Progenitor cell of endocrine pancreas (in vitro differentiated cells): Measurements from ENCODE around the gene PPP1R15A. TPM values are rescaled to one million over a fixed set of nuclear protein-coding genes. Genes with fewer than 3 reads are reported as not detected.
A peak's percentile ranks its signal among the peaks of the same experiment; 100 is the strongest.
"Not testable (repeated sequence)": the region's sequence is repeated elsewhere in the genome, so short reads cannot be mapped to it uniquely, and the experiment has no call there.

Experiments
- DNase-seq: peaks from one replicate; pipeline ENCODE4 v3.0.0; 2021; ENCODE audit warnings: low spot score; ENCODE audit not compliant: unreplicated experiment
- H3K27ac Mint-ChIP-seq: 2 replicates; pipeline ENCODE4 v1.8.0; 2021; ENCODE audit warnings: mild to moderate bottlenecking, moderate library complexity, mixed read lengths
- H3K27me3 Mint-ChIP-seq: 2 replicates; pipeline ENCODE4 v1.8.0; 2021; ENCODE audit warnings: mixed read lengths
- H3K36me3 Mint-ChIP-seq: 2 replicates; pipeline ENCODE4 v1.8.0; 2022; ENCODE audit warnings: mixed read lengths; ENCODE audit not compliant: insufficient read depth
- H3K4me1 Mint-ChIP-seq: 2 replicates; pipeline ENCODE4 v1.8.0; 2021; ENCODE audit warnings: low read depth, mixed read lengths
- H3K4me3 Mint-ChIP-seq: 2 replicates; pipeline ENCODE4 v1.8.0; 2021; ENCODE audit warnings: low read depth, mild to moderate bottlenecking, moderate library complexity, mixed read lengths
- H3K9me3 Mint-ChIP-seq: 2 replicates; pipeline ENCODE4 v1.8.0; 2021; ENCODE audit warnings: low read depth, mixed read lengths
- total RNA-seq: library from RNA; stranded (reverse); gene quantifications from 2 replicates; pipeline ENCODE4 v1.2.1, GENCODE V29; 2021
- TF ChIP-seq, protein P1 (sequence below): fragments of 200-600 bp; sonication (generic); IDR thresholded peaks from one replicate; pipeline ENCODE4 v1.5.0; 2021; ENCODE audit warnings: antibody characterized with exemption, mild to moderate bottlenecking; ENCODE audit not compliant: unreplicated experiment

Gene PPP1R15A
- total RNA-seq, 1 donor from 2014 or later: 44.5 TPM

DNA sequence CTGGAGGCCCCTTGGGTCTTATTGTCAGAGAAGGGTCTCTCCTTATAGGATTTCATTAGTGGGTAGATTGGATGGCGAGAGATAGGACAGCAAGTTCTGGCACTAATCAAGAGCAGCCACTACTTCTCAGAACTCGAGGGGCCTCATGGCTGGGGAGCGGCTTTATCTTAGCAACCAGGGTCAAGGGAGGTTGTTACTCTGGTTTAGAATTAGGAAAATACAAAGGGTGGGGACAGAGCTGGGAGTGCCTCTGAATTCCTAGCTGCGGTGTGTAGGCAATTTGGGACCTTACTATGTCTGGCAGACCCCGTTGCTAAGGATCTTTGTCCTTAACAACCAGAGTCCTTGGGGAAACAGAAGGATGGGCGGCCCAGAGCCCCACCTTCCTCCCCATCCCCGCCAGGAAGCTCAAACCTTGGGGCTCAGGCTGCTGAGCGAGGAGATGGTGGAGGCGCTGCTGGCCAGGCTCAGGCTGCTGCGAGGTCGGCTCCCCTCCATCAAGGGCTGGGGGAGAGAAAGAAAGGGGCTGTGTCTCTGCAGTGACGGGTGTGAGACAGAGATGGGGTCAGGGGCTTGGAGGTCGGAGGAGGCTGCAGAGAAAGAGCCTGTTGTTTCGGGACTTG lies 5.0 kb upstream of the PPP1R15A start:
- Mint-ChIP-seq H3K27ac (peak overlapping the region; percentile 57), H3K4me1 (peaks cover 17% of the 10 kb centered on the region), H3K4me3 (no peak overlapping the region), H3K36me3 (no peaks in the 10 kb centered on the region), H3K27me3 (no peaks in the 10 kb centered on the region), H3K9me3 (no peaks in the 10 kb centered on the region)
- no peak for DNase-seq
- TF ChIP-seq, protein P1, sequence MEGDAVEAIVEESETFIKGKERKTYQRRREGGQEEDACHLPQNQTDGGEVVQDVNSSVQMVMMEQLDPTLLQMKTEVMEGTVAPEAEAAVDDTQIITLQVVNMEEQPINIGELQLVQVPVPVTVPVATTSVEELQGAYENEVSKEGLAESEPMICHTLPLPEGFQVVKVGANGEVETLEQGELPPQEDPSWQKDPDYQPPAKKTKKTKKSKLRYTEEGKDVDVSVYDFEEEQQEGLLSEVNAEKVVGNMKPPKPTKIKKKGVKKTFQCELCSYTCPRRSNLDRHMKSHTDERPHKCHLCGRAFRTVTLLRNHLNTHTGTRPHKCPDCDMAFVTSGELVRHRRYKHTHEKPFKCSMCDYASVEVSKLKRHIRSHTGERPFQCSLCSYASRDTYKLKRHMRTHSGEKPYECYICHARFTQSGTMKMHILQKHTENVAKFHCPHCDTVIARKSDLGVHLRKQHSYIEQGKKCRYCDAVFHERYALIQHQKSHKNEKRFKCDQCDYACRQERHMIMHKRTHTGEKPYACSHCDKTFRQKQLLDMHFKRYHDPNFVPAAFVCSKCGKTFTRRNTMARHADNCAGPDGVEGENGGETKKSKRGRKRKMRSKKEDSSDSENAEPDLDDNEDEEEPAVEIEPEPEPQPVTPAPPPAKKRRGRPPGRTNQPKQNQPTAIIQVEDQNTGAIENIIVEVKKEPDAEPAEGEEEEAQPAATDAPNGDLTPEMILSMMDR: no peak

DNA sequence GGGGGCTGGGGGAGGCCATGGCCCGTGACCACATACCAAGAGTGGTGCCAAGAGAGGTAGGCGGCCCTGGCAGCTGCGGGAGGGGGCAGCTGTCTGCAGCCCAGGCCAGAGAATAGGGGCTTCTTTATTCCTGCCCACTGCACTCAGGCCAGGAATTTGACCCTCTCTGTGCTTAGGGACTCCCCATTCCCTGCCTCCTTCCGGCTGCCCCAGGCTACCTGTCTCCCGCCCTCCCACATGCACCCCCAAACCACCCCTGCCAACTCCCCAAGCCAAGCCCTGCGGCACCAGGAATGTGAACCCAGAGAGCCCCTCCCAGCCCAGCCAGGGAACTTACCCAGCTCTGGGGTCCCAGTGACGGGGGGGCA lies 4.5 kb upstream of the PPP1R15A start:
- H3K27ac Mint-ChIP-seq: no peak overlapping the region
- TF ChIP-seq, protein P1: no peak

DNA sequence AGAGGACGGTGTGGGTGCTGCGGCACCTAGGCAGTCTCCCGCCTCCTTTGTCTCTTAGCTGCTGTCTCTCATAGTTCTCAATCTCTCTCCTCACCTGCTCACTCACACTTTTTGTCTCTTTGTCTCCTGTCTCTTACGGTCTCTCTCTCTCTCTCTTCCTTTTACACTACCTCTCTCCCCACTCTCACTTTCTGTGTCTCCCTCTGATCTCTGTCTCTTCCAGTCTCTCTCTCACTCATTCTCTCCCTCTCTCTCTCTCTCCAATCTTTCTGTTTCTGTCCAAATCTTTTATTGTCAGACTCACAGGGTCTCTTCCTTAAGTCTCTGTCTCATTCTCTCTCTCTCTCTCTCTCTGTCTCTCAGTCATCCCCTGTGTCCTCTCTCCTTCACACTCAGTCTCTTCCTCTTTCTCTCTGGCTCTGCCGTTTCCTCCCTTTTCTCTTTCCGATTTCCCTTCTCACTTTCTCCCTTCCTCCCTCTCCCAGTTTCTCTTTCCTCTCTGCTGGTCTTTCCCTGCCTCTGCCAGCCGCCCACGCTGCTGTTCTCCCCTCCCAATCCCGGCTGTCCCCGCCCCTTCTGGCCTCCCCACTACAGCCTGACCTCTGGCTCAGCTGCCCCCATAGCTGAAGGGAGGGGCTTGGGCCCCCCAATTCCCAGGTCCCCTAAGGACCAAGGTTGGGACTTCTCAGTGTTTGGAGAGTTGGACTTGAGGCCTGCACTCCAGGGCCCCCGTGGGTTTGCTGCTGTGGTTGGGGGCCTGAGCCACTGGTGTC lies 3.9 kb upstream of the PPP1R15A start, which contains the start of gene PLEKHA4:
TSS of gene PLEKHA4 (minus strand) at position 504 of the 773 bp plus-strand sequence. CDS start 997 bp downstream, outside the sequence.
- DNase-seq: no peak
- peak within 1 kb of the TSS; percentile 84 for H3K27ac Mint-ChIP-seq
- peaks cover 21% of the 10 kb centered on the region for H3K4me1 Mint-ChIP-seq
- TF ChIP-seq, protein P1: no peak
- H3K27me3 Mint-ChIP-seq: no peaks in the 10 kb centered on the region
- peaks cover 3% of the 10 kb centered on the region for H3K36me3 Mint-ChIP-seq
- no peaks in the 10 kb centered on the region for H3K9me3 Mint-ChIP-seq
- H3K4me3 Mint-ChIP-seq: peak within 1 kb of the TSS; percentile 47

More for the DNA sequence above, 4.5 kb upstream of the PPP1R15A start:
- Mint-ChIP-seq H3K4me1 (peaks cover 17% of the 10 kb centered on the region), H3K27me3 (no peaks in the 10 kb centered on the region), H3K36me3 (peaks cover 2% of the 10 kb centered on the region), H3K9me3 (no peaks in the 10 kb centered on the region), H3K4me3 (no peak overlapping the region)
- no peak for DNase-seq

DNA sequence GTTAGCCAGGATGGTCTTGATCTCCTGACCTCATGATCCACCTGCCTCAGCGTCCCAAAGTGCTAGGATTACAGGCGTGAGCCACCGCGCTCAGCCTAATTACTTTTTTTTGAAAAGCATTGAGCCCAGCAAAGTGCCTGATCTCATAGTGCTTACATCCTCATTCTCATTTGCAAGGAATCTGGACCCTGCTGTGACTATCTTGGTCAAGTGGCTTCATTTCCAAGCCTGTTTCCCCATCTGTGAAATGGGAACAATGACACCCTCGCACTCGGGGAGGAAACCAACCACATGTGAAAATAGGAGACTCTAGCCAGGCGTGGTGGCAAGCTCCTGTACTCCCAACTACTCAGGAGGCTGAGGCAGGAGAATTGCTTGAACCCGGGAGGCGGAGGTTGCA lies 2.2 kb upstream of the PPP1R15A start:
- Mint-ChIP-seq H3K36me3 (peaks cover 17% of the 10 kb centered on the region), H3K27ac (peak overlapping the region; percentile 33), H3K4me1 (peaks cover 37% of the 10 kb centered on the region), H3K4me3 (no peak overlapping the region), H3K9me3 (no peaks in the 10 kb centered on the region), H3K27me3 (no peaks in the 10 kb centered on the region)
- TF ChIP-seq, protein P1: no peak
- no peak for DNase-seq

DNA sequence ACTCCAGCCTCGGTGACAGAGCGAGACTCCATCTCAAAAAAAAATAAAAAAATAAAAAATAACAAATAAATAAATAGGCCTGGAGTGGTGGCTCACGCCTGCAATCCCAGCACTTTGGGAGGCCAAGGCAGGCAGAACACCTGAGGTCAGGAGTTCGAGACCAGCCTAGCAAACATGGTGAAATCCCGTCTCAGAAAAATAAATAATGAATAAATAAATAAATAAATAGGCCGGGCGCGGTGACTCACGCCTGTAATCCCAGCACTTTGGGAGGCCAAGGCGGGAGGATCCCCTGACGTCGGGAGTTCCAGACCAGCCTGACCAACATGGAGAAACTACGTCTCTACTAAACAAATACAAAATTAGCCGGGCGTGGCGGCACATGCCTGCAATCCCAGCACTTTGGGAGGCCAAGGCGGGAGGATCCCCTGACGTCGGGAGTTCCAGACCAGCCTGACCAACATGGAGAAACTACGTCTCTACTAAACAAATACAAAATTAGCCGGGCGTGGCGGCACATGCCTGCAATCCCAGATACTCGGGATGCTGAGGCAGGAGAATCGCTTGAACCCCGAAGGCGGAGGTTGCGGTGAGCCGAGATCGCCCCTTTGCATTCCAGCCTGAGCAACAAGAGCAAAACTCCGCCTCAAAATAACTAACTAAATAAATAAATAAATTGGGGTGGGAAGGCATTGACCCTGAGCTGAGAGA lies 595 bp upstream of the PPP1R15A start:
- not testable (repeated sequence) for DNase-seq, H3K27me3 Mint-ChIP-seq, H3K9me3 Mint-ChIP-seq
- Mint-ChIP-seq H3K27ac (peak overlapping the region; percentile 100), H3K4me3 (peak overlapping the region; percentile 99), H3K4me1 (peaks cover 48% of the 10 kb centered on the region), H3K36me3 (peaks cover 25% of the 10 kb centered on the region)
